Left ventricle myocardium inferior (tissue), 1 donor: Measurements from ENCODE around the gene LAPTM5. TPM values are rescaled to one million over a fixed set of nuclear protein-coding genes. Genes with fewer than 3 reads are reported as not detected.

Source experiments
- DNase-seq: peaks from one replicate; pipeline ENCODE4 v3.0.0-alpha.2; 2020
- H3K27ac ChIP-seq: fragments of 200-600 bp; replicated peaks from 2 replicates; pipeline ENCODE4 v1.8.0; 2021
- H3K27me3 ChIP-seq: fragments of 200-600 bp; 2 replicates; pipeline ENCODE4 v1.8.0; 2021; ENCODE audit warnings: low read depth
- H3K36me3 ChIP-seq: fragments of 200-600 bp; 2 replicates; pipeline ENCODE4 v1.8.0; 2021
- H3K4me1 ChIP-seq: fragments of 200-600 bp; 2 replicates; pipeline ENCODE4 v1.8.0; 2021
- H3K4me3 ChIP-seq: fragments of 200-600 bp; 2 replicates; pipeline ENCODE4 v1.8.0; 2021; ENCODE audit warnings: mild to moderate bottlenecking, moderate library complexity
- H3K9me3 ChIP-seq: fragments of 200-600 bp; replicated peaks from 2 replicates; pipeline ENCODE4 v1.8.0; 2021
- CTCF ChIP-seq: fragments of 200-600 bp; IDR thresholded peaks from 2 replicates; pipeline ENCODE4 v1.8.0; 2021; ENCODE audit warnings: antibody characterized with exemption, mild to moderate bottlenecking, borderline replicate concordance
- intact Hi-C: fragments of 100-400 bp; cut with micrococcal nuclease; formaldehyde crosslinking; loops from one replicate; pipeline ENCODE4 v1.11.0; 2022
- total RNA-seq: library from RNA; stranded (reverse); fragmentation: NEBNext Ultra II Directional; extraction: Animal tissue kit (Norgen Biotek cat#: 25700); gene quantifications from one replicate; pipeline ENCODE4 v1.2.1, GENCODE V29; 2021
- donor health status: DM: no; HTN: yes; CAD: no; lungs with severe emphysema.

LAPTM5 gene
- total RNA-seq, 1 donor from 2014 or later: 18.8 TPM

- Histone ChIP-seq H3K27me3 (no peaks in the 10 kb centered on the region), H3K36me3 (no peaks in the 10 kb centered on the region), H3K4me1 (peaks cover 10% of the 10 kb centered on the region), H3K27ac (no peak overlapping the region), H3K4me3 (no peak overlapping the region), H3K9me3 (no peaks in the 10 kb centered on the region)
- intact Hi-C loops: loop anchor here (2.0 kb wide), 1 partner anchor 57 kb away; no protein-coding TSS in a partner anchor
- no peak for DNase-seq
- TF ChIP-seq CTCF: no peak
Observed at GRCh38 chr1:30721341-30721793, 36.2 kb downstream of the LAPTM5 start.

GRCh38 chr1:30720271-30721223 is 37.0 kb downstream of the LAPTM5 start:
- Histone ChIP-seq H3K4me3 (no peak overlapping the region), H3K27me3 (no peaks in the 10 kb centered on the region), H3K9me3 (peaks cover 6% of the 10 kb centered on the region), H3K36me3 (no peaks in the 10 kb centered on the region), H3K27ac (no peak overlapping the region), H3K4me1 (peaks cover 10% of the 10 kb centered on the region)
- intact Hi-C loops: loop anchor here (2.0 kb wide), 1 partner anchor 58 kb away; no protein-coding TSS in a partner anchor
- DNase-seq: no peak
- no peak for TF ChIP-seq CTCF

GRCh38 chr1:30719406-30720270 is 37.9 kb downstream of the LAPTM5 start:
- no peaks in the 10 kb centered on the region for H3K27me3 ChIP-seq
- H3K9me3 ChIP-seq: peaks cover 13% of the 10 kb centered on the region
- intact Hi-C loops: loop anchor here (2.0 kb wide), 1 partner anchor 59 kb away; no protein-coding TSS in a partner anchor
- H3K27ac ChIP-seq: peak overlapping the region; percentile 98
- no peaks in the 10 kb centered on the region for H3K36me3 ChIP-seq
- peaks cover 10% of the 10 kb centered on the region for H3K4me1 ChIP-seq
- DNase-seq: no peak
- peak overlapping the region; percentile 78 for H3K4me3 ChIP-seq
- no peak for TF ChIP-seq CTCF

- peak overlapping the region; percentile 78 for H3K4me3 ChIP-seq
- intact Hi-C loops: no loop called here
- H3K27ac ChIP-seq: peak overlapping the region; percentile 98
- no peaks in the 10 kb centered on the region for H3K36me3 ChIP-seq
- peak; percentile 99 for TF ChIP-seq CTCF
- H3K27me3 ChIP-seq: no peaks in the 10 kb centered on the region
- peak; percentile 79 for DNase-seq
- H3K4me1 ChIP-seq: peaks cover 10% of the 10 kb centered on the region
- H3K9me3 ChIP-seq: peaks cover 13% of the 10 kb centered on the region
Observed at GRCh38 chr1:30718636-30719405, 38.8 kb downstream of the LAPTM5 start.
